GM18951 (cell line): Measurements from ENCODE around the gene PIK3CD.
"Not testable (repeated sequence)": the region's sequence is repeated elsewhere in the genome, so short reads cannot be mapped to it uniquely, and the experiment has no call there.

Experiments
- POLR2A ChIP-seq: IDR thresholded peaks from 4 replicates; pipeline ENCODE4 v1.6.1; 2011; ENCODE audit warnings: mild to moderate bottlenecking; ENCODE audit not compliant: insufficient read length, insufficient read depth; ENCODE audit errors: extremely low read depth
- in situ Hi-C: fragments of 300-500 bp; cut with MboI; formaldehyde crosslinking; loops from one replicate; pipeline ENCODE4 v1.12.0; 2022; ENCODE audit warnings: low sequenced_read_pairs, mixed read lengths, inconsistent platforms; ENCODE audit not compliant: unreplicated experiment

Gene PIK3CD

DNA sequence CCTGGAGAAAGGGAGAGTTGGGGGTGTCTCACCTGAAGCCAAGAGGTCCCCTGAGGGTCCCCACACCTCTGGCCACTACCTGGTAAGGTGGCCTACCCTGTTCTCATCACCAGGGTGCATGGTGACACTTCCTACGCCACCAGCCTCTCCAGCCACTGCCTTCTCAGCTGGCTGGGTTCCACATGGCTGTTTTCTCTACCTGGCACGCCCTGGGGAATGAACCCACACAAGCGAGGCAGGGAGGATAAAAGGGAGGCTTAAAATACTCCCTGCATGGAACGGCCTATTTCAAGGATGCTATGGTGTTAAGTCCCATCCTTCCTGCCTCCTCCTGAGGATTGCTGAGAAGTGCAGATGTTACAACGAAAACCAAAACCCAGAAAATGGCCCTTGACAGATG lies 84.7 kb downstream of the PIK3CD start:
- no peak for TF ChIP-seq POLR2A
- in situ Hi-C loops: no loop called here

DNA sequence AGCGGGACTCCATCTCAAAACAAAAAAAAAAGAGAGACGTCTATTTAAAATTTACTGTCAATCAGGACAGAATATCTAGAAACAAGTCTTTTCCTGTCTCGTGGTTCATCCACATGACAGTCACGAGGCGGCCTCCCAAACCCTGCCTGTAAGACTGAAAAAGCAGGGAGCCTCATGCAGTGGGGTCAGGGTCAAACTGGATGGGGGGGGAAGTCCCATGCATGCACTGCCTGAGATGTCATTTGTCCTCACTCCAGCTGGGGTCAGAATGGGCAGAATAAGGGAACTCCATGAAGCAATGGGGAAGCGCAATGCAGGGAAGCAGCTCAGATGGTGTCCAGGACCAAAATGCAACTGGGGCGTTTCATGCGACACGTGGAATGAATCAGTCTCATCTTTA lies 85.5 kb downstream of the PIK3CD start:
- TF ChIP-seq POLR2A: no peak
- in situ Hi-C loops: no loop called here

DNA sequence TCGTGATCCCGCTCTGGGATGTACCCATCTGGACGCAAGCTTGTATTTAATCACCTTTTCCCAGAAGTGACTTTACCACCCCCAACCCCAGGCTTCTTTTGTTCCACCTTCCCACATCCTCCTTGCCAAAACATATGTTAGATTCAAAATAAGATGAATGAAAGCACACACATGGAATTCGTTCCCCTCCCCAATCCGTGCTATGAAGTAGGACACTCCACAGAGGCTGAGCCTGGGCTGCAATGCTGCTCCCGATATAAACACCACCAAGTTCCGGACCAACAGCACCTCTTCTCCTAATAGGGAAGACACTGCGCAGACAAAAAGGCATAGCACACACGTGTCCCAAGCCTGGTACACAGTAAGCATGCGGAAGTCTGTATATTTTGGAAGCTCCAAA lies 86.1 kb downstream of the PIK3CD start:
- no peak for TF ChIP-seq POLR2A
- in situ Hi-C loops: no loop called here

DNA sequence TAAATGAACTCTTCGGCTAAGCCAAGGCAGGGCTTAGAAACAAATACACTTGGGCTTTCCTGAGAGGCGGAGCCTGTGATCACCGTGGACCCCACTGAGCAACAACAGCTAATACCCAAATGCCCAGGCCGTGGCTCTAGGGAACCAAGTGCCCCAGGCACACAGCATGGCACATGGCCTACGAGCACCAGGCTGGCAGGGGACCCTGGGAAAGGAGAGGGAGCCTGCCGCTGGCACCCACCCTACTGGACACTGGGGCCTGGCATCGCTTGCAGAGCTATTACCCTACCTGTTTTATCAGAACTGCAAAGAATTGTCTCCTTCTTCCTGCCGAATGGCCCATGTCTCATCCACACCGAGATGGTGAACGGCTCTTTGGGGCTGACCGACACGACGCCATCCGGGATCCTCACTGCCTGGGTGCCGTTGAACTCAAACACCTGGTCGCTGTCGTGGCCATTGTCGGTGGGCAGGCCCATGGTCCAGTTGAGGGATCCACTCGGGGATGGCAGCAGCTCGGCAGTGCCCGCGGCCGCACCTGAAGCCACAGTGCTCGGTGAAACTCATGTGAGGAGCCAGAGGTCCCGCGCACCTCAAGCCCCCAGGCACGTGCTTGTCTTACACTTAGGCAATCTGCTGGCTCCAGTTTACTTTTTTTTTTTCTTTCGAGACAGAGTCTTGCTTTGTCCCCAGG lies 92.7 kb downstream of the PIK3CD start:
- in situ Hi-C loops: no loop called here
- TF ChIP-seq POLR2A: no peak

DNA sequence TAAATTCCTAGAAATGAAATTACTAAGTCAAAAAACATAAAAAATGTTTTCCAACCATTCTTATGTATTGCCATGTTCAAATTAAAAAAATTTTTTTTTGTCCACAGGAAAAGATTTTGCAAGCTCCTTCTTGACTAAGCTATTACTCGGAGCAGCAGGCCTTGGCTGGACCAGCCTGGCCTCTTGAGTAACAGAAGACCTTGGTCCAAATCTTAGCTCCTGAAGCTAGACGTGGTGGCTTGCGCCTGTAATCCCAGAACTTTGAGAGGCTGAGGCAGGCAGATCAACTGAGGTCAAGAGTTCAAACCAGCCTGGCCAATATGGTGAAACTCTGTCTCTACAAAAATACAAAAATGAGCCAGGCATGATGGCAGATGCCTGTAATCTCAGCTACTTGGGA lies 94.7 kb downstream of the PIK3CD start:
- TF ChIP-seq POLR2A: no peak
- in situ Hi-C loops: no loop called here

DNA sequence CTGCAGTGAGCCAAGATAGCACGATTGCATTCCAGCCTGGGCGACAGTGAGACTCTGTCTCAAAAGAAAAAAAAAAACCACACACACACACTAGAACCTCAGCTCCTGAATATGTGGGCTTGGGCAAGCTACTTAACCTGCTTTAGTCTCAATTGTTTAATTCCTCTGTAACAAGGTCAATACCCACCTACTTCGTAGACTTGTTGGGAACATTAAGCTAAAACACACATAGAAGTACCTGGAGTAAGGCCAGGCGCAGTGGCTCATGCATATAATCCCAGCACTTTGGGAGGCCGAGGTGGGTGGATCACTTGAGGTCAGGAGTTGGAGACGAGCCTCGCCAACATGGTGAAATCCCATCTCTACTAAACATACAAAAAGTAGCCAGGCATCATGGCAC lies 95.1 kb downstream of the PIK3CD start:
- no peak for TF ChIP-seq POLR2A
- in situ Hi-C loops: no loop called here

DNA sequence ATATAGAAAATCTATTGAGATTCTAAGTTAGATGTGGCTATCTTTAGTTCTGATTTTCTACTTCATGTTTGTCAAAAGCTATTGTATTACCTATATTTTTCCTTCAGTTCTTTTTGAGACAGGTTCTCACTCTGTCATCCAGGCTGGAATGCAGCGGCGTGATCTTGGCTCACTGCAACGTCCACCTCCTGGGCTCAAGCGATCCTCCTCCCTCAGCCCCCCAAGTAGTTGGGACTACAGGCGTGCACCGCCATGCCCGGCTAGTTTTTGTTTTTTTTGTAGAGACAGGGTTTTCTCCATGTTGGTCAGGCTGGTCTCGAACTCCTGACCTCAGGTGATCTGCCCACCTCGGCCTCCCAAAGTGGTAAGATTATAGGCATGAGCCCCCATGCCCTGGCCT lies 96.9 kb downstream of the PIK3CD start:
- in situ Hi-C loops: not testable (repeated sequence)

DNA sequence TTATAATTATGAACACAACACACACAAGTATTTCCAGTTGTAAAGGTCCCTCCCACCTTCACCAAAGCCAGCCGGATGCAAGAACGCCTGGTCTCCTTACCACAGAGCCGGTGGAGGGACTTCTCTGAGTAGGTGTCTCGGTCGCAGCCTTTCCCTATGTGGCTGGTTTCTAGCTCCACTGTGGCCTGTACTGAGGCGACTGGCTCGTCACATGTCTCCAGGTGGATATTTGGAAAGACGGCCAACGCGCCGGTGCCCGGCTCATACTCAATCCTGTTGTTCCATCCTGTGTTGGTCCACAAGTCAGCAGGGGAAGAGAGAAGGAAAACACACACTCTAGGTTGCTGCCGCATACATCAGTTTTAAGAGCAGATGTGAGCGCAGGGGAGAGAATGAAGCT lies 97.8 kb downstream of the PIK3CD start:
- in situ Hi-C loops: no loop called here

DNA sequence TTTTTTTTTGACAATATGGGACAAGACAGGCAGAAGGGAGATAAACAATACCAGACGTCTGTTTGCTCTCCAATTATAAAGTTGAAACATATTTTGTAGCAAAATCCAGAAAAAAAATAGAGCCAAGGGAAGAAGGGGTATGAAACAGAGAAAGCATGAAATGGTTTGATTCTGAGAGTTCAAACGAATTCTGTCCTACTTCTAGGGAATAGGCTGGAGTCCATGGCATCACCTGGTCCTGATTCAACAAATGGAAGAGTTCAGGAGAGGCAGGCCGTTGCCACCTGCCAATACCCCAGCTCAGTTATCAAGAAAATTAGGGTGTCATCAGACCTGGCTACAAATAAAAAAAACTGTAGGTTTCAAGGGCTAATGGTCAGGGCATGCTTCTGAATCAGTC lies 100.4 kb downstream of the PIK3CD start:
- TF ChIP-seq POLR2A: no peak

More for the DNA sequence above, 97.8 kb downstream of the PIK3CD start:
- TF ChIP-seq POLR2A: no peak

DNA sequence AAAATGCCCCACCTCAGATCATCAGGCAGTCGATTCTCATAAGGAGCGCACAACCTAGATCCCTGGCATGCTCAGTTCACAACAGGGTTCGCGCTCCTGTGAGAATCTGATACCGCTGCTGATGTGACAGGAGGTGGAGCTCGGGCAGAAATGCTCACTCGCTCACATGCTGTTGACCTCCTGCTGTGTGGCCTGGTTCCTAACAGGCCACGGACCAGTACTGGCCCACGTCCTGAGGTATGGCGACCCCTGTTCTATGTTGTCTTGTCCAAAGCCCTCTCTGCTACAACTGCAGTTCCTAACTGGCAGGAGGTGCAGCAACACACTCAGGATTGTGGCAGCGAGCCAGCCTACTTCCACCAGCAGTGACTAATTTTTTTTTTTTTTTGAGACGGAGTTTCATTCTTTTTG lies 101.6 kb downstream of the PIK3CD start:
- TF ChIP-seq POLR2A: no peak
- in situ Hi-C loops: no loop called here

More for the DNA sequence above, 100.4 kb downstream of the PIK3CD start:
- in situ Hi-C loops: no loop called here

DNA sequence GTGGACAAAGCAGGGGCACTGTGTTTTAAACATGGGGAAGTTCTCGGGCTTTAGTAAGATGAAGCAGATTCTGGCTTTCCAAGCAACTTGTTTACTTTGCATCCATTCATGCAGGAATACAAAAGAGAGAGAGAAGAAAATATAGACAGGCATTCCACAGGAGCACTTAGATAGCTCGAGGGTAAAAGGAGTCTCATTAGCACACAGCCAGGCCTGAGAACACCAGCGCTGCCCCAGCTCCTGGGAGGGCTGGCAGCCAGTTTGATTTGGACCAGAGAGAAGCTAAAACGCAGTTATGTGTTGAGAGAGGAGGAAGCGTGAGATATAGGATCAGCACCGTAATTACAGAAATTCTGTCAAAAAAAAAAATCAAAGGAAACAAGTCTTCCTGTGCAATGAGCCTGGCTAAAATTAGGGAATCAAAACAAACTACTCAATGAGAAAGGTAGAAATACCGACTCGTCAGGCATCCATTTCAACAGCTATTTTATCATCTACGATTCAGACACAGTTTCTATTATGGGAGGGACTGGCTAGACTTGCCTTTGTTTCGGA lies 104.0 kb downstream of the PIK3CD start:
- no peak for TF ChIP-seq POLR2A
- in situ Hi-C loops: no loop called here

DNA sequence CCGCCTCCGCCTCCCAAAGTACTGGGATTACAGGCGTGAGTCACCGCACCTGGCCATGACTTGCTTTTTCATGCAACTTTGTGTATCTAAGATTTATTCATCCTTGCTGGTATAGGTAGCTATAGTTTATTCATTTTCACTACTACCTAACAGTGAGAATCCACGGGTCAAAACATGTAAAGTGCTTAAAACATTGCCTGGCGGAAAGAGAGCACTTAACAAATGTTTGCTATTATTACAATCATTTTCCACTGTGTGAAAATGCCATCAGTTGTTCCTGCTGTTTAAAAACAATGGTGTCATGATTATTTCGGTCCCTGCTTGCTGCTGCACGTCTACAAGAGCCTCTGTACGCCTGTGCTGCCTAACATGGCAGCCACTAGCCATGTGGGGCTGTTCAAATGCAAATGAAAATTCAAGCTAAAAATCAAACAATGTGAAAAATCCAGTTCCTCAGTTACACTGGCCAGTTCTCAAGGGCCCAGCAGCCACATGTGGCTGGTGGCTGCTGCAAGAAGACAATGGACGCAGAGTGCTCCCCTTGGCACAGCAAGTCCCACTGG lies 107.1 kb downstream of the PIK3CD start:
- in situ Hi-C loops: no loop called here
- no peak for TF ChIP-seq POLR2A

DNA sequence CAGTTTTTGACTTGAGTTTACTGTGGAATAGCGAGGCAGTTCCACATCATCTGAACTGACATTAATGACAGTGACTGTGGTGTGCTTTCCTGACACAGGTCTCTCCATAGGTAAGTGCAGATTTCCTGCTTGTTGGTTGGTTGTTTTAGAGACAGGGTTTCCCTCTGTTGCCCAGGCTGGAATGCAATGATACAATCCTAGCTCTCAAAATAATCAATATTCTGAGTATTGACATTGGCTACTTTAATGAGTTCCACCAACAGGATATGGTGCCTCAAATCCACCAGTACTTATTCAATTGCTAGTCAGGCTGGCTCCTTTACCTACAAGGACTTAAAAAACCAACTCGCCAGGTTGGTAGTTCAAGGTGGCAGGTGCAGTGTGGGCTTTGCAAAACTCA lies 108.4 kb downstream of the PIK3CD start:
- no peak for TF ChIP-seq POLR2A
- in situ Hi-C loops: no loop called here

DNA sequence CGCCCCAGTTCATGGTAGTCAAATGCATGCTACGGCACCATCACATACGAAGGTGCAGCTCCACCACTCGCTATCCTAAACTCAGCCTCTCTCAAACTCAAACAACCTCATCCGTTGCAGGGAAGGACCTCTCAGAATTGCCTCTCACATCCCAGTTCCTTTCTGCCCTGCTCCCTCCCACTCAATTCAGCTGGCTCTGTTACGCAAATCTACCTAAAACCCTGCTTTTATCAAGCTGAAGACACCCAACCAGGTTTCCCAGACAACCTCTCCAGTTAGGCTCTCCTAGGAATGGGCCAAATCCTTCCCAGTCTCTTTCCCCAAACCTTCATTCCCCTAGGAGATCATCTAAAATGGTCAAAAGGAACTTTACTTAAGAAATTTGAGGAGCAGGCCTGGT lies 109.3 kb downstream of the PIK3CD start:
- in situ Hi-C loops: no loop called here

DNA sequence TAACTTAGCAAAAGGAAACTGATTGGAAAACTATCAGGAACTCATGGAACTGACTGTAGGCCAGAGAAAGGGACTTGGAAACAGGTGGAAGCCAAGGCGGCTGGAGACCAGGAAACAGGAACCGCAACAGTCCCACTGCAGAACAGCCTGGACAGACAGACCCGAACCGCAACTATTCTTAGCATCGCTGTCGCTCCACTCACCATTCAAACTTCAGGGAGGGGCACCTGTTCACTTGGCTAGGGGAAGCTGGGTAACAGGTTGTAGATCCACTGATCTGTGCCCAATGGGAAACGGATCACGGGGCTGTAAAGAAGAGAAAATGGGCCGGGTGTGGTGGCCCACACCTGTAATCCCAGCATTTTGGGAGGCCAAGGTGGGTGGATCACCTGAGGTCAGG lies 110.3 kb downstream of the PIK3CD start:
- in situ Hi-C loops: no loop called here
- TF ChIP-seq POLR2A: no peak

More for the DNA sequence above, 109.3 kb downstream of the PIK3CD start:
- no peak for TF ChIP-seq POLR2A

DNA sequence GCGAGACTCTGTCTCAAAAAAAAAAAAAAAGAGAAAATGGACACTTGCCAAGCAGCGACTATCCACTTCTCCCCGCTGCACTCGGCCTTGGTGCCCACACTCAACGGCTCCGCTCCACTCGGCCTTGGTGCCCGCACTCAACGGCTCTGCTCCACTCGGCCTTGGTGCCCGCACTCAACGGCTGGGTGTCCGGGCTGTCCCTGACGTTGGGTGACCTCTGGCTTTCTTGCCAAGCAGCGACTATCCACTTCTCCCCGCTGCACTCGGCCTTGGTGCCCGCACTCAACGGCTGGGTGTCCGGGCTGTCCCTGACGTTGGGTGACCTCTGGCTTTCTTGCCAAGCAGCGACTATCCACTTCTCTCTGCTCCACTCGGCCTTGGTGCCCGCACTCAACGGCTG lies 110.9 kb downstream of the PIK3CD start:
- in situ Hi-C loops: not testable (repeated sequence)
